H1 (cell line): ENCODE measurements around the gene RAPGEF5. TPM values are rescaled to one million over a fixed set of nuclear protein-coding genes. Genes with fewer than 3 reads are reported as not detected.

Source experiments
- CTCF ChIA-PET: fragments of 300-600 bp; sonication (Branson Sonifier 250); formaldehyde crosslinking; loops from one replicate; lab custom pipeline; 2021; ENCODE audit not compliant: partially characterized antibody; lab: Charles Lee
- POLR2A ChIA-PET: fragments of 300-600 bp; sonication (Branson Sonifier 250); formaldehyde crosslinking; loops from one replicate; lab custom pipeline; 2021; ENCODE audit warnings: inconsistent platforms; ENCODE audit not compliant: partially characterized antibody; lab: Charles Lee
- DNase-seq, 2 experiments: peaks; one replicate each; pipeline versions ENCODE4 v3.0.0 to v3.0.0-alpha.2; 2010 to 2022; ENCODE audit warnings: low spot score in 2 of 2, low read depth in 1 of 2, mixed read lengths in 1 of 2
- FAIRE-seq: peaks from 2 replicates; lab custom pipeline; 2011; peaks lifted over from hg19 to GRCh38; lab: Jason Lieb, UNC
- H2AFZ ChIP-seq: 2 replicates; pipeline ENCODE4 v1.8.1; 2012; ENCODE audit warnings: low read length, inconsistent platforms
- H2AK5ac ChIP-seq: 2 replicates; pipeline ENCODE4 v1.6.1; 2013; ENCODE audit warnings: low read depth, low read length
- H2BK120ac ChIP-seq: replicated peaks from 2 replicates; pipeline ENCODE3; 2013; ENCODE audit warnings: low read depth, low read length, inconsistent platforms
- H2BK12ac ChIP-seq: 2 replicates; pipeline ENCODE4 v1.6.1; 2013; ENCODE audit warnings: low read depth, low read length
- H2BK15ac ChIP-seq: 2 replicates; pipeline ENCODE4 v1.6.1; 2013; ENCODE audit warnings: low read length
- H2BK20ac ChIP-seq: 2 replicates; pipeline ENCODE4 v1.6.1; 2013; ENCODE audit warnings: low read length
- H2BK5ac ChIP-seq: 2 replicates; pipeline ENCODE4 v1.6.1; 2013; ENCODE audit warnings: low read depth, low read length
- H3K14ac ChIP-seq: 2 replicates; pipeline ENCODE4 v1.6.1; 2013; ENCODE audit warnings: inconsistent platforms; ENCODE audit not compliant: insufficient read length
- H3K18ac ChIP-seq: 2 replicates; pipeline ENCODE4 v1.6.1; 2013; ENCODE audit warnings: low read length; ENCODE audit errors: extremely low read depth
- H3K23ac ChIP-seq: 2 replicates; pipeline ENCODE4 v1.6.1; 2013; ENCODE audit warnings: inconsistent platforms; ENCODE audit not compliant: insufficient read length
- H3K23me2 ChIP-seq: 2 replicates; pipeline ENCODE4 v1.6.1; 2013; ENCODE audit warnings: low read depth, low read length
- H3K27ac ChIP-seq: 2 replicates; pipeline ENCODE4 v1.6.1; 2011; ENCODE audit warnings: low read depth, low read length, inconsistent platforms
- H3K27me3 ChIP-seq, 4 experiments: replicated peaks in 1 of 4; 1 replicate in 1 of 4; 2 replicates in 3 of 4; pipeline versions ENCODE4 v1.6.1 to v1.8.1; 2011 to 2013; ENCODE audit warnings: low read length in 3 of 4, mild to moderate bottlenecking in 3 of 4, inconsistent platforms in 2 of 4, mixed read lengths in 2 of 4, moderate library complexity in 1 of 4; ENCODE audit not compliant: control insufficient read depth in 3 of 4, insufficient read depth in 3 of 4; ENCODE audit errors: extremely low read depth in 1 of 4
- H3K36me3 ChIP-seq, 4 experiments: 2 replicates each; pipeline versions ENCODE4 v1.6.1 to v1.8.1; 2011 to 2013; ENCODE audit warnings: mild to moderate bottlenecking in 4 of 4, low read length in 3 of 4, moderate library complexity in 2 of 4, control low read depth in 1 of 4, inconsistent platforms in 1 of 4; ENCODE audit not compliant: insufficient read depth in 4 of 4, control insufficient read depth in 2 of 4
- H3K4ac ChIP-seq: replicated peaks from 2 replicates; pipeline ENCODE3; 2013; ENCODE audit warnings: low read length, low read depth, mixed read lengths, inconsistent platforms; ENCODE audit not compliant: insufficient read length
- H3K4me1 ChIP-seq, 4 experiments: replicated peaks in 1 of 4; 1 replicate in 1 of 4; 2 replicates in 3 of 4; pipeline versions ENCODE4 v1.6.1 to v1.8.1; 2011 to 2013; ENCODE audit warnings: low read length in 3 of 4, inconsistent platforms in 2 of 4, mixed read lengths in 1 of 4; ENCODE audit not compliant: insufficient read depth in 4 of 4, control insufficient read depth in 3 of 4
- H3K4me2 ChIP-seq, 2 experiments: 2 replicates each; pipeline versions ENCODE4 v1.6.1 to v1.8.1; 2011 to 2013; ENCODE audit warnings: low read depth in 2 of 2, low read length in 2 of 2, control low read depth in 1 of 2, inconsistent platforms in 1 of 2, mild to moderate bottlenecking in 1 of 2; ENCODE audit not compliant: insufficient read depth in 1 of 2
- H3K4me3 ChIP-seq, 4 experiments: fragments of 200-600, 300-600 bp in 1 of 4; sonication (generic), shearing (Covaris generic), sonication (Bioruptor Twin) in 1 of 4; 2 replicates each; pipeline versions ENCODE4 v1.5.1 to v1.8.1; 2011 to 2016; ENCODE audit warnings: low read length in 4 of 4, low read depth in 3 of 4, control low read depth in 2 of 4, inconsistent platforms in 2 of 4, mild to moderate bottlenecking in 2 of 4, mixed read lengths in 1 of 4, moderate library complexity in 1 of 4; ENCODE audit not compliant: insufficient read depth in 2 of 4; ENCODE audit errors: extremely low read depth in 1 of 4
- H3K56ac ChIP-seq: replicated peaks from 2 replicates; pipeline ENCODE3; 2013; ENCODE audit warnings: low read depth, mild to moderate bottlenecking, mixed read lengths, low read length, inconsistent platforms; ENCODE audit not compliant: insufficient read length
- H3K79me1 ChIP-seq: 2 replicates; pipeline ENCODE4 v1.6.1; 2013; ENCODE audit warnings: low read depth, low read length, control low read depth
- H3K79me2 ChIP-seq, 2 experiments: 2 replicates each; pipeline versions ENCODE4 v1.6.1 to v1.8.1; 2012 to 2013; ENCODE audit warnings: low read length in 2 of 2, mild to moderate bottlenecking in 2 of 2, inconsistent platforms in 1 of 2; ENCODE audit not compliant: insufficient read depth in 2 of 2, control insufficient read depth in 1 of 2
- H3K9ac ChIP-seq, 4 experiments: replicated peaks in 1 of 4; 1 replicate in 1 of 4; 2 replicates in 3 of 4; pipeline versions ENCODE4 v1.6.1 to v1.8.1; 2011 to 2013; ENCODE audit warnings: low read depth in 3 of 4, low read length in 3 of 4, control low read depth in 2 of 4, mild to moderate bottlenecking in 2 of 4, moderate library complexity in 2 of 4, inconsistent platforms in 1 of 4; ENCODE audit errors: extremely low read depth in 1 of 4
- H3K9me3 ChIP-seq, 2 experiments: 2 replicates each; pipeline versions ENCODE4 v1.6.1 to v1.8.1; 2012 to 2013; ENCODE audit warnings: mild to moderate bottlenecking in 2 of 2, moderate library complexity in 2 of 2, control low read depth in 1 of 2, inconsistent platforms in 1 of 2, low read depth in 1 of 2, low read length in 1 of 2, mixed read lengths in 1 of 2; ENCODE audit not compliant: insufficient read depth in 2 of 2
- H4K20me1 ChIP-seq, 2 experiments: replicated peaks in 1 of 2; 2 replicates each; pipeline versions ENCODE3 to v1.8.1; 2011 to 2013; ENCODE audit warnings: inconsistent platforms in 2 of 2, low read length in 2 of 2, mild to moderate bottlenecking in 1 of 2; ENCODE audit not compliant: insufficient read depth in 2 of 2, control insufficient read depth in 1 of 2
- H4K5ac ChIP-seq: 2 replicates; pipeline ENCODE4 v1.6.1; 2013; ENCODE audit warnings: low read length, low read depth, mixed read lengths, inconsistent platforms; ENCODE audit not compliant: insufficient read length
- H4K8ac ChIP-seq: 2 replicates; pipeline ENCODE4 v1.8.0; 2013; ENCODE audit warnings: mild to moderate bottlenecking, moderate library complexity, low read length, inconsistent platforms; ENCODE audit not compliant: insufficient read depth; ENCODE audit errors: extremely low read depth
- H4K91ac ChIP-seq: replicated peaks from 2 replicates; pipeline ENCODE3; 2013; ENCODE audit warnings: low read length, mixed read lengths, inconsistent platforms; ENCODE audit not compliant: insufficient read length
- ASH2L ChIP-seq: fragments of 200-600, 300-600 bp; sonication (generic); IDR thresholded peaks from one replicate; pipeline ENCODE4 v1.7.1; 2017; ENCODE audit warnings: low read length
- CHD1 ChIP-seq: IDR thresholded peaks from 2 replicates; pipeline ENCODE4 v1.6.1; 2012; ENCODE audit warnings: low read depth, low read length, improper control_type of control experiment
- CTBP2 ChIP-seq: IDR thresholded peaks from 2 replicates; pipeline ENCODE4 v1.7.0; 2011; ENCODE audit warnings: borderline replicate concordance, mild to moderate bottlenecking, moderate library complexity, mixed read lengths, low read length; ENCODE audit not compliant: insufficient read depth, insufficient read length
- FOSL1 ChIP-seq: IDR thresholded peaks from 2 replicates; pipeline ENCODE4 v1.6.1; 2011; ENCODE audit warnings: mild to moderate bottlenecking, low read depth, low read length, moderate library complexity; ENCODE audit not compliant: insufficient read depth
- KDM1A ChIP-seq: fragments of 200-600, 300-600 bp; sonication (generic); IDR thresholded peaks from 2 replicates; pipeline ENCODE4 v1.7.1; 2016; ENCODE audit warnings: mild to moderate bottlenecking, low read length, borderline replicate concordance
- NANOG ChIP-seq: IDR thresholded peaks from 2 replicates; pipeline ENCODE4 v1.6.1; 2011; ENCODE audit warnings: low read length, low read depth, mild to moderate bottlenecking, inconsistent platforms; ENCODE audit not compliant: insufficient read depth, poor library complexity, severe bottlenecking
- PHF8 ChIP-seq: fragments of 200-600 bp; sonication (generic); conservative IDR thresholded peaks from 2 replicates; pipeline ENCODE4 v1.7.1; 2012; ENCODE audit warnings: low read depth, mild to moderate bottlenecking, inconsistent platforms, low read length, moderate library complexity
- POLR2AphosphoS5 ChIP-seq: IDR thresholded peaks from 2 replicates; pipeline ENCODE4 v1.6.1; 2011; ENCODE audit warnings: low read depth, low read length
- SIRT6 ChIP-seq: IDR thresholded peaks from one replicate; pipeline ENCODE4 v1.7.1; 2012; ENCODE audit warnings: low read length, inconsistent platforms
- SP1 ChIP-seq: IDR thresholded peaks from 2 replicates; pipeline ENCODE4 v1.6.1; 2011; ENCODE audit warnings: low read depth, low read length
- SRF ChIP-seq: IDR thresholded peaks from 2 replicates; pipeline ENCODE4 v1.6.1; 2011; ENCODE audit warnings: mild to moderate bottlenecking, low read depth, low read length, moderate library complexity
- TEAD4 ChIP-seq: IDR thresholded peaks from 2 replicates; pipeline ENCODE4 v1.6.1; 2012; ENCODE audit warnings: low read depth, low read length, inconsistent platforms, mixed read lengths
- WGBS, 2 experiments: shearing (Covaris generic) in 1 of 2; methylation state at CpG; one replicate each; pipeline versions ENCODE4 v1.1.6 to v1.1.7; 2013 to 2015; ENCODE audit warnings: low lambda C conversion rate in 2 of 2, mixed read lengths in 2 of 2, inconsistent platforms in 1 of 2, low coverage in 1 of 2, missing lambda C conversion rate in 1 of 2; ENCODE audit not compliant: insufficient replicate concordance in 2 of 2, insufficient coverage in 1 of 2, insufficient read length in 1 of 2; ENCODE audit errors: extremely low coverage in 1 of 2, missing lambda C conversion rate in 1 of 2; 5-methylcytosine and 5-hydroxymethylcytosine counted together
- polyA plus RNA-seq, 7 experiments: library from polyadenylated mRNA; depleted of rRNA in 3 of 7; stranded (reverse) in 5 of 7; unstranded in 2 of 7; fragments of >200 nt in 5 of 7; fragments of 200-250 nt in 2 of 7; gene quantifications; 1 replicate in 5 of 7; 2 replicates in 1 of 7; 4 replicates in 1 of 7; pipeline versions ENCODE4 v1.2.1 to v1.2.3, GENCODE V29; 2011 to 2013; ENCODE audit warnings: missing spikeins in 2 of 7, mixed read lengths in 2 of 7
- total RNA-seq: library from RNA; stranded (reverse); fragmentation: NEBNext Ultra II Directional; extraction: Animal tissue kit (Norgen Biotek cat#: 25700); gene quantifications from 2 replicates; pipeline ENCODE4 v1.2.1, GENCODE V29; 2021
- TF ChIP-seq, protein P1 (sequence below): IDR thresholded peaks from 2 replicates; pipeline ENCODE4 v1.6.1; 2012; ENCODE audit warnings: inconsistent platforms
- TF ChIP-seq, protein P2 (sequence below): IDR thresholded peaks from 2 replicates; pipeline ENCODE4 v1.6.1; 2011; ENCODE audit warnings: low read length, improper control_type of control experiment

Gene RAPGEF5
- total and polyA plus RNA-seq, 2 of the 8 experiments (the other 6 are each of a cell fraction or from before 2014, with no cell fraction given) = 4.4 to 22.9 TPM

DNA sequence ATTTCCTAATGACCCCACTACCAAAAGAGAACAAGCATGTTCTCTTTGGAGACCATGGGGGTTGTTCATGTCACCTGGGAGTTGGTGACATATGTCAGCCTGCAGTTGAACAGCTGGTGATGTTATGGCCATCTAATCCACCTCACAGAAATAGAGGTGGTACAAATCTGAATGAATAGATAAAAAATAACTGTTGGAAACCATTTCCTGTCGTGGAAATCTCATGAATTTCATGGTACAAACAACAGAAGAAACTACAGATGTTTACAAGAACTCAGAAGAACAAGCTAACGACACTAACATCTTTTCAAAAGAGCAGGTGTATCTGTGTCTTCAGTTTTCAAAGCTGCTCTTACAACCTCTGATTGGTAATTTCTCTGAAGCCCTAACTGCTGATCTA, 81.3 kb downstream of the RAPGEF5 start:
- Histone ChIP-seq H4K91ac (no peak overlapping the region), H3K36me3 (no peaks in the 10 kb centered on the region), H3K4me3 (no peak overlapping the region), H2BK5ac (no peak overlapping the region), H3K14ac (no peak overlapping the region), H2BK20ac (no peak overlapping the region), H3K27me3 (no peaks in the 10 kb centered on the region), H3K79me2 (no peaks in the 10 kb centered on the region), H4K8ac (no peak overlapping the region), H3K9ac (no peak overlapping the region), H3K79me1 (no peaks in the 10 kb centered on the region), H3K4ac (no peak overlapping the region), H2BK15ac (no peak overlapping the region), H2BK12ac (no peak overlapping the region), H2AK5ac (no peak overlapping the region), H2AFZ (no peak overlapping the region), H3K27ac (no peak overlapping the region), H3K56ac (no peak overlapping the region), H3K18ac (no peak overlapping the region), H3K23ac (no peak overlapping the region), H3K9me3 (no peaks in the 10 kb centered on the region), H2BK120ac (no peak overlapping the region), H4K5ac (no peak overlapping the region), H3K4me2 (no peak overlapping the region), H3K4me1 (no peaks in the 10 kb centered on the region), H4K20me1 (no peaks in the 10 kb centered on the region), H3K23me2 (no peaks in the 10 kb centered on the region)
- WGBS, 2 experiments = 87% methylated on average over 2 of the region's 2 CpGs; no CpG with 5 or more reads in 1 of the 2 experiments
- FAIRE-seq (no peak), DNase-seq (no peak)
- ChIA-PET POLR2A (no interaction called here), CTCF (interaction anchor here (1.0 to 1.3 kb wide), 3 partner anchors 21 to 274 kb away, joined by 3 to 4 read pairs (median 3); no protein-coding TSS in a partner anchor)
- TF ChIP-seq NANOG (no peak), CHD1 (no peak), SRF (no peak), CTBP2 (no peak), TEAD4 (no peak), KDM1A (no peak), SP1 (no peak), PHF8 (no peak), FOSL1 (no peak), POLR2AphosphoS5 (no peak), SIRT6 (no peak), ASH2L (no peak)
- TF ChIP-seq, protein P1, sequence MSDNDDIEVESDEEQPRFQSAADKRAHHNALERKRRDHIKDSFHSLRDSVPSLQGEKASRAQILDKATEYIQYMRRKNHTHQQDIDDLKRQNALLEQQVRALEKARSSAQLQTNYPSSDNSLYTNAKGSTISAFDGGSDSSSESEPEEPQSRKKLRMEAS = no peak
- TF ChIP-seq, protein P2, sequence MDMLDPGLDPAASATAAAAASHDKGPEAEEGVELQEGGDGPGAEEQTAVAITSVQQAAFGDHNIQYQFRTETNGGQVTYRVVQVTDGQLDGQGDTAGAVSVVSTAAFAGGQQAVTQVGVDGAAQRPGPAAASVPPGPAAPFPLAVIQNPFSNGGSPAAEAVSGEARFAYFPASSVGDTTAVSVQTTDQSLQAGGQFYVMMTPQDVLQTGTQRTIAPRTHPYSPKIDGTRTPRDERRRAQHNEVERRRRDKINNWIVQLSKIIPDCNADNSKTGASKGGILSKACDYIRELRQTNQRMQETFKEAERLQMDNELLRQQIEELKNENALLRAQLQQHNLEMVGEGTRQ = no peak
